ENCODE data around the gene RGS9.
"Not testable (repeated sequence)": the region's sequence is repeated elsewhere in the genome, so short reads cannot be mapped to it uniquely, and the experiment has no call there.

The RGS9 gene

DNA sequence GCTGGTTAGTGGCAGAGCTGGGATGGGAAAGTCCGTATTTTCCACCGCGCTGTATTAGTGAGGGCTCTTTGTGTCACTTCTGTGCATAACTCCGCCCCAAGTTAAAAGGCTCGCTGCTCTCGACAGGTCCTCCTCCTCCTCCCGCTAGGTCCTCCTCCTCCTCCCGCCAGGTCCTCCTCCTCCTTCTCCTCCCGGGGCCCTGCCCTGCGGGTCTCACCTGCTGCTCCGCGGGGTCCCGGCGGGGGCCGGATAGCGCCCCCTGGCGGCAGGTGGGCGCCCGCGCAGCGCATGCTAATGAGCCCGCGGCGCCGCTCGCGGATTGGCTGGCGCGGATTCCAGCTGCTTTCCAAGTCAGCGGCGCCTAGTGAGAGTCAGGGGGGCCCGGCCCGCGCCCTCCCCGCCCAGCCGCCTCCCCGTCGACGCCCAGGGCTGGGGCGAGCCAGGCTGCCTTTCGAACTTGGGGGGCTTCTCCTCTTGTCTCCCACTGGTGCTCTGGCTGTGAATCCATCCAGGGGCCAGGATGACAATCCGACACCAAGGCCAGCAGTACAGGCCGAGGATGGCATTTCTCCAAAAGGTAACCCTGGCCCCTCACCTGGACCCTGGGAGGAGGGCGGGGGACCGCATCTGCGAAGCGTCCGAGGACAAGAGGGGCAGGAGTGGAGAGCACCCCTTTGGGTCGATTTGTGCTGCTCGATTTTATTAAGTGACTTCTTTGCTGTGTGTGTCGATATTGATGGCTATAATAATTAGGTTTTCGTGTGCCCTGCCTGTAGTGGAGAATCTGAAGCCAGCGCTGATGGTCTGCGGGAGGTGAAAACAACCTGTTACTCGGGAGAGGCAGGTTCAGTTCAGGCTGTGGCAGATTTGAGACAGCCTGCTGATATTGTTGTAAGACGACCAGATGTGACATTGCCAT lies at the start of gene RGS9:
Gene RGS9, plus strand, starts transcription at position 350 of the 919 bp plus-strand sequence. Its CDS starts 171 bp downstream, at position 521.
- peak; percentile 92 for DNase-seq (ENCODE audit: low spot score)

DNA sequence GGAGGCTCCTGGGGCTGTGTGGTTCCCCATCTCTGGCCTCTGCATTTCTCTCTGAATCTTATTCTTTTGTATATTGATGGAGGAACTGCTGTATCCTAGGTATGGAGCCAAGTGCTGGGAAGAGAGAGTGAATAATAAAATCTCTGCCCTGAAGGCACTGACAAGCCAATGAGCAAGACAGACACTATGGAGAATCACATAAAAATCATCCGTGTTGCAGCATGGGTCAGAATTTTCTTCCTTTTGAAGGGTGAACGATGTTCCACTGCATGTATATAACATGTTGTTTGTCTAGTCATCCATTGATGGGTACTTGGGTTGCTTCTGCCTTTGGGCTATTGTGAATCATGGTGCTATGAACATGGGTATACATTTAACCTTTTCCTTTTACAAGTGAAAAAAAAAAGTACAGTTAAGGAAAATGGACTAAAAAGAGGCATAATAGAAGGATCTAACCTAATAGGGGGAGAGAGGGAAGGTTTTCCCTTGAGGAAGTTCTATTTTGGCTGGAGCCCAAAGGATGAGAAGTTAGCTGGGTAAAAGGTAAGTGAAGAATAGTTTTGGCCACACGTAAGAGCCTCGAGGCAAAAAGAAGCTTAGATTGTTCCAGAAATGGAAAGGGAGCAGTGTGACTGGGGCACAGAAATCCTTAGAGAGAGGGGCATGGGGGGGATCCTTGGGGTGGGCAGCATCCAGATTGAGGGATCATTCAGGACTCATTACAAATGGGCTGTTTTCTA lies 48.4 kb upstream of the RGS9 start:
- DNase-seq (ENCODE audit: low spot score): no peak

DNA sequence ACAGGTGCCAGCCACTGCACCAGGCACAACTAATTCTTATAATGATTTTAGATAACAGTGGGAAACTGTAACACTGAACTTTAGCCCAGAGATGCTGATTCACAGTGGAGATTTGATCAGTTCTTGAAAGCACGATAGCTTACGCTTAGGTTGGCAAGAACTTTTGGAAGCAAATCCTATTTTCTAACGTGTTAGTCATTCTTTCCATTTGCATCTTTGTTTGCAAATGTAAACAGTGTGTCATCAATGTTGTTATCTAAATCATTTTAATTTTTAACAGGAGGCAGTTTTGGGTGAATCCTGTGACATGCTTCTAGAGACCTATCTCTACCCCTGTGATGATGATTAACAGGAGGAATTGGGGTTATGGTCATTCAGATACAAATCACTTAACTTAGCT lies 44.9 kb upstream of the RGS9 start:
- peak; percentile 15 for DNase-seq (ENCODE audit: low spot score)

DNA sequence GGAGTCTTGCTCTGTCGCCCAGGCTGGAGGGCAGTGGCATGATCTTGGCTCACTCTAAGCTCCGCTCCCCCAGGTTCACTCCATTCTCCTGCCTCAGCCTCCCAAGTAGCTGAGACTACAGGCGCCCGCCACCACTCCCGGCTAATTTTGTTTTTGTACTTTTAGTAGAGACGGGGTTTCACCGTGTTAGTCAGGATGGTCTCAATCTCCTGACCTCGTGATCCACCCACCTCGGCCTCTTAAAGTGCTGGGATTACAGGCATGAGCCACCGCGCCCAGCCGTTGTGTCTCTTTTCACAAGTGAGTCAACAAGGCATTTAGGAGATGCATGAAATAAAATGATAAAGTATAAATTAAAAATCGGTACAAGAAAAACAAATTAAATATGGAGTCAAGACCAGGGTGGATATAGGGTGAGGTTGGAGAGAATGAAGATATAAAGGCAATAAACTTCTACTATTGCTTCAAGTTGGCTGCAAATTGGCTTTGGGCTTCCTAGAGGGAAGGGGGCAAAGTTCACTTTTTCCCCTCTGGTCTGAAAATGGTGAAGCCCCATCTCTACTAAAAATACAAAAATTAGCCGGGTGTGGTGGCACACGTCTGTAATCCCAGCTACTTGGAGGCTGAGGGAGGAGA lies 44.3 kb upstream of the RGS9 start:
- DNase-seq (ENCODE audit: low spot score): not testable (repeated sequence)

DNA sequence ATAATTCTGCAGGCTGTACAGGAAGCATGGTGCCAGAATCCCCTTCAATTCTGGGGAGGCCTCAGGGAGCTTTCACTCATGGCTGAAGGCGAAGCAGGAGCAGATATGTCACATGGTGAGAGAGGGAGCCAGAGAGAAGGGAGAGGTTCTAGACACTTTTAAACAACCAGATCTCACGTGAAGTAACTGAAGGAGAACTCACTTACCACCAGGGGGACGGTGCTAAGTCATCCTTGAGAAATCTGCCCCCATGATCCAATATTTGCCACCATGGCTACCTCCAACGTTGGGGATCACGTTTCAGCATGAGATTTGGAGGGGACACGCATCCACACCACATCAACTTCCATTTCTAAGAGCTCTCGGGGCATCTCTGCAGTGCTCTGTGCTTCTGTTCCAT lies 43.2 kb upstream of the RGS9 start:
- DNase-seq (ENCODE audit: low spot score): no peak

DNA sequence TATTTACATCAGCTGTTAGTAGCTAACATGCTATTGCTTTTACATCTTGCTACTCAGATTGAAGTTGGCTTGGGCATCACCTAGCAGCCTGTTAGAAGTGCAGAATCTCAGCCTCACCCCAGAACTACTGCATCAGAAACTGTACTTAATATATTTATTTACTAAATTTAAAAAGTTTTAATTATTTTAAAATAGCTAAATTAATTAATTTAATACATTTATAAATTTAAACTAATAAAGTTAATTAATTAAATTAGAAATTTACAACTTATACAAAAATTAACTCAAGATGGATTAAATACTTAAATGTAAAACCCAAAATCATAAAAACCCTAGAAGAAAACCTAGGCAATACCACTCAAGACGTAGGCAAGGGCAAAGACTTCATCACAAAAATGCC lies 41.7 kb upstream of the RGS9 start:
- DNase-seq (ENCODE audit: low spot score): no peak

DNA sequence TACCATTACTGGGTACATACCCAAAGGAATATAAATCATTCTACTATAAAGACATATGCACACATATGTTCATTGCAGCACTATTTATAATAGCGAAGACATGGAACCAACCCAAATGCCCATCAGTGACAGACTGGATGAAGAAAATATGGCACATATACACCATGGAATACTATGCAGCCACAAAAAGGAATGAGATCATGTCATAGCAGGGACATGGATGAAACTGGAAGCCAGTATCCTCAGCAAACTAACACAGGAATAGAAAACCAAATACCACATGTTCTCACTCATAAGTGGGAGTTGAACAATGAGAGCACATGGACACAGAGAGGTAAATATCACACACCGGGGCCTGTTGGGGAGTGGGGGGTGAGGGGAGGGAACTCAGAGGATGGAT lies 40.8 kb upstream of the RGS9 start:
- not testable (repeated sequence) for DNase-seq (ENCODE audit: low spot score)

DNA sequence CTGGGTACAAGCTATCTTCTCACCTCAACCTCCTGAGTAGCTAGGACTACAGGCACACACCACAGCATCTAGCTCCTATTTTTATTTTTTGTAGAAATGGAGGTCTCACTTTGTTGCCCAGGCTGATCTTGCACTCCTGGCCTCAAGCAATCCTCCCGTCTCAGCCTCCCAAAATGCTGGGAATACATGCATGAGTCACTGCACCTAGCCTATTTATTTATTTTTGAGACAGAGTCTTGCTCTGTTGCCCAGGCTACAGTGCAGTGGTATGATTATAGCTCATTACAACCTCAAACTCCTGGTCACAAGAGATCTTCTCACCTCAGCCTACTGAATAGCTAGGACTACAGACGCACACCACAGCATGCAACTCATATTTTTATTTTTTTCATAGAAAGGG lies 40.1 kb upstream of the RGS9 start:
- no peak for DNase-seq (ENCODE audit: low spot score)

DNA sequence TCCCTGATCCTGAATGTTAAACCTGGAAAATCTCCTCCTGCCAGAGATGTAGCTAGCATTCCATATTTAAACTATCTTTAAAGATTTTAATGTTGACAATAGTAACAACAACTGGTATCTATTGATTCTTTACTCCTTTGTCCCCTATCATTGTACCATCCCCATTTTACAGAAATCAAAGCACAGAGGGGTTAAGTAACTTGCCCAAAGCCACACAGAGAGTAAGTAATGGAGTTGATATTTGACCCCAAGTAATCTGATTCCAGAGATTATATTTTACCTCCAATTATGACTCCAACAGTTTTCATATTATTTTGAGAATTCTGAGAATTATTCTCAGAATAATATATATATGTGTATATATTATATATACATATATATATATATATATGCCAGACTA lies 37.7 kb upstream of the RGS9 start:
- no peak for DNase-seq (ENCODE audit: low spot score)

DNA sequence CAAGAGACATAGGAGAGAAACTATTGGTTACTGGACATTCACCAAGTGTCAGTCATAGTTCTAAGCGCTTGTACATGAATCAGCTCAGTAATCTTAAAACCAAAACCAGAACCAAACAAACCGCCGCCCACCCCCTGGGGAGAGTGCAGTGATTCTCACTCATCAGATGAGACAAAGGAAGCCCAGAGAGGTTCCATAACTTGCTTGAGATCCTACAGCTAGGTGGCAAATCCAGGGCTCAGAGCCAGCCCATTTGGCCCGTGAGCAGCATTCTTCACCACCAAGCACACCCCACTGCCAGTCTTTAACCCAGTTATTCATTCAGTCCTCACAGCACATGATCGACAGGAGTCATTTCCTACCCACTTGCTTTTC lies 37.2 kb upstream of the RGS9 start:
- peak; percentile 55 for DNase-seq (ENCODE audit: low spot score)

DNA sequence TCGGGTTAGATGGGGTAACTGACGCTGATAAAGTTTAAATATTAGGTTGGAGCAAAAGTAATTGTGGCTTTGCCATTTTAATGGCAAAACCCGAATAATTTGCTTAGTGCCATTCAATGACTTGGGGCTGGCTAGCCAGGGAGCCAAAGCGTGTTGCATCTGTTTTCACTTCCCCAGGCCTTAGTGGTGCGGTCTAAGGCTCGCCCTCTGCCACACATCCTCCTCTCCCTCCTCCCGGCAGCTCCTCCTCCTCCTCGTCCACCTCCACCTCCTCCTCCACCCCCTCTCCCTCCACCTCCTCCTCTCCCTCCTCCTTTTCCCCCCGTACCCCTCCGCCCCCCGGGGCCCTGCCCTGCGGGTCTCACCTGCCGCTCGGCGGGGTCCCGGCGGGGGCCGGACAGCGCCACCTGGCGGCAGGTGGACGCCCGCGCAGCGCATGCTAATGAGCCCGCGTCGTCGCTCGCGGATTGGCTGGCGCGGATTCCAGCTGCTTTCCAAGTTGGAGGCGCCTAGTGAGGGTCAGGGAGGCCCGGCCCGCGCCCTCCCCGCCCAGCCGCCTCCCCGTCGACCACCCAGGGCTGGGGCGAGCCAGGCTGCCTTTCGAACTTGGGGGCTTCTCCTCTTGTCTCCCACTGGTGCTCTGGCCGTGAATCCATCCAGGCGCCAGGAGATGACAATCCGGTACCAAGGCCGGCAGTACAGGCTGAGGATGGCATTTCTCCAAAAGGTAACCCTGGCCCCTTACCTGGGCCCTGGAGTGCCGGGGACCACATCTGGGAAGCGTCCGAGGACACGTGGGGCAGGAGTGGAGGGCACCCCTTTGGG lies 36.6 kb upstream of the RGS9 start:
- peak; percentile 85 for DNase-seq (ENCODE audit: low spot score)

DNA sequence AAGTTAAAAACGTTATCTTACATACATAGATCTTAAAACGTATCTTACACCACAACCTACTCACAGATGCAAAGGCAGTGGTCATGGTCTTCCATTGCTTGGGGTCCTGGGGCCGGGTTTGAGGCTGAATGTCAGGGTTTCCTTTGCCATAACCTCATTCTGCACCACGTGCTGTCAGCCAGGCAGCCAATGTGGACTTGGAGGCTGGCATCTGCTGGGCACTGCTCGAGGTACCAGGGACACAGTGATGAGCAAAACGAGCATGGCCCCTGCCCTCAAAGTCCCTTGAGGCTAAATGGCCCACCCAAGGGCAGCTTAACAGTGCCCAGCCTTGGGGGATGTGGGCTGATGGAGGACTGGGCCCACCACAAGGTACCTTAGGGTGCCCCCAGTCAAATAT lies 35.8 kb upstream of the RGS9 start:
- no peak for DNase-seq (ENCODE audit: low spot score)

DNA sequence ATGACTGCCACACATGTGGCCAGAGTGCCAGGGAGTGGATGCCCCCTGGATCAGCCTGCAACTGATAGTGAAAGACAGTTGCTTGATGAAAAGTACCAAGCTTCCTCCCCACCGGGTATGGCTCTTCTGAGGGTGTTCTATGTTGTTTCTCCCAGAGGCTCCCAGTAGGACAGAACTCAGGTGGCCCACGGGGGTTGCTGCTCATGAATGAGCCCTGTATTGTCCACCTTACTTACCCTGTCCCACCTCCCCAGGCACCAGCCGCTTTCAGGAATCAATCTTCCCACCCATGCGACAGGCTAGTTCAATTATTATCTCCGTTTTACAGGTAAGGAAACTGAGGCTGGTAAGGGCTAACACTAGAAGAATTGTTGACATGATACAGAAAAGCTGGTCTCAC lies 34.9 kb upstream of the RGS9 start:
- DNase-seq (ENCODE audit: low spot score): no peak

DNA sequence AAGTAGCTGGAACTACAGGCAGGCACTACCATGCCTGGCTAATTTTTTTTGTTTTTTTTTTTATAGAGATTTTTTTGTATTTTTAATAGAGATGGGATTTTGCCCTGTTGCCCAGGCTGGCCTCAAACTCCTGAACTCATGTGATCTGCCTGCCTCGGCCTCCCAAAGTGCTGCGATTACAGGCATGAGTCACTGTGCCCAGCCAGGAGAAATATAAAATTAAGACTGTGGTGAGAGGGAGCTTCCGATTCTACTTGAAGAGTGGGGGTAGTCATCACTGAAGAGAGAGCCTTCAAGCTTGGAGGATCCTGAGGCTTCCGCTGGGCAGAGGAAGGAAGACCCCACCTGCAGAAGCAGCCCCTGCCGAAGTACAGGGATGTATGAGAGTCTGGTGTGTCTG lies 34.4 kb upstream of the RGS9 start:
- DNase-seq (ENCODE audit: low spot score): no peak

DNA sequence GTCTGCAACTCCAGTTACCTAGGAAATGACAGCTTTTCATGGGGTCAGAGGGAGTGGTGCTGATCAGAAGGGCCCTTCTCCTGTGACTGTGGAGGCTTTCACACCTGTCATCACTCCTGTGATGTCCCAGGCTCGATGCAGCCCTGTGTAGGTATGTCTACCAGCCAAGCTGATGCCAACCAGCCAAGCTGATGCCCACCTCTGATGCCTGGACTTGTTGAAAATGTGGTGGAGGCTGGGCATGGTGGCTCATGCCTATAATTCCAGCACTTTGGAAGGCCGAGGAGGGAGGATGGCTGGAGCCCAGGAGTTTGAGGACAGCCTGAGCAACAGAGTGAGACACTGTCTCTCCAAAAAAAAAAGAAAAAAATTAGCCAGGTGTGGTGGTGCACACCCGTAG lies 33.7 kb upstream of the RGS9 start:
- DNase-seq (ENCODE audit: low spot score): no peak

DNA sequence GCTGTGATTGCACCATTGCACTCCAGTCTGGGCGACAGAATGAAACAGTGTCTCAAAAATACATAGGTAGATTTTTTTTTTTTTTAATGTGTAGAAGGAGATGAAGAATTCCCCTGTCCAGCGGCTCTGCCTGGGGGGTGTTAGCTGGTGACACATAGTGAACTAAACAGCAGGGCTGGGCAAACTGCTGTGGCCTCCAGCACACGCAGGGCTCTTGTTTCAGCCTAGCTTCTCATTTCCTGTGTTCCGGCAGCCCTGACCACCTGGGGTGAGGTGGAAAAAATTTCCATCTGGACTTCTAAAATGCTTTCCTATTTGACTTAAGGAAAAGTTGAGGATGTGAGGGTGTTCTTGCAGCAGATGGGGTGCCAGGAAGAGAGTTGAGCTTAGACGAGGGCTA lies 33.3 kb upstream of the RGS9 start:
- DNase-seq (ENCODE audit: low spot score): no peak

DNA sequence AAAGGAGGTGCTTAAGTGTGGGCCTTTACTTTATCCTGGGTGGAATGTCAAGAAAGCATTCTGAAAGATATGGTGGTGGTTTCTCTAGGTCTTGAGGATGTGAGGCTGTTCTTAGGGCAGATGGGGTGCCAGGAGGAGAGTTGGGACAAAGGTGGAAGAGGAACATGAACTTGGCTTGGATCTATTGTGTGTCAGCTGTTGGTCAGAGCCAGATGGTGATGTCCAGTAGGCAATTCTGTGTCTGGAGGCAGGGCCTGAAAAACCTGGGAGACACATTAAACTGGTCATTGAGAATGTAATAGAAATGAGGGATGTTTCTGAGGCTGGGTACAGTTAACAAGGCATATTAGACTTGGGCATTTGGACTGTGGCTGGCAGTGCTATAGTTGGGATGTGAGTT lies 32.6 kb upstream of the RGS9 start:
- no peak for DNase-seq (ENCODE audit: low spot score)

DNA sequence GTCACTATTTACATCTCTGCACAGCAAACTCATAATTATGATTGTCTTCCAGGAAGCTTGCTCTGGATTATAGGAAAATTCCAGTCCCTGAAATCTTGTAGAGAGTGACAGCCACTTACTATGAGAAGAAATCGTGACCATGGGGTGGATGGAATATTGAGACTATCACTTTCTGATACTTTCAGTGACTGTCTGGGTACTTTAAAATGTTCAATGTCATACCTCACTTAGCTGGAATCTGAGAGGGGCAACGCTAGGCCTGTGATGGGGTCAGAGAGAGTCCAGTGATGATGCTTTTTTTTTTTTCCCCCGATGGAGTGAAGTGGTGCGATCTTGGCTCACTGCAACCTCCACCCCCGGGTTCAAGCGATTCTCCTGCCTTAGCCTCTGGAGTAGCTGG lies 32.2 kb upstream of the RGS9 start:
- no peak for DNase-seq (ENCODE audit: low spot score)

DNA sequence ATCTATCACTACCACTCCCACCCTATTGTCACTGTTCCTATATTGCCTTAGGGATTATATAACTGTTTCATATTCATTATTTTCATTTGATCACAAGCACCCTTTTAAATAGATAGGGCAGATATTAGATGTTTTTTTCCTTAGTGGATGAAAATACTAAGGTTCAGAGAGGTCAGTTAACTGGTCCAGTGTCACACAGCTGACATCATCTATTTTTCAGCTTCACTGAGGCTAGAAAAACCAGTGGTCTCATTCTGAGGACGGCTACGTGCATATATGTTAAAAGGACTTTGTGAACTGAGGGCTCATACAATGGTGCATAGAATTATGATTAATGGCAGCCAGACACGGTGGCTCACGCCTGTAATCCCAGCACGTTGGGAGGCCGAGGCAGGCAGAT lies 29.0 kb upstream of the RGS9 start:
- no peak for DNase-seq (ENCODE audit: low spot score)

DNA sequence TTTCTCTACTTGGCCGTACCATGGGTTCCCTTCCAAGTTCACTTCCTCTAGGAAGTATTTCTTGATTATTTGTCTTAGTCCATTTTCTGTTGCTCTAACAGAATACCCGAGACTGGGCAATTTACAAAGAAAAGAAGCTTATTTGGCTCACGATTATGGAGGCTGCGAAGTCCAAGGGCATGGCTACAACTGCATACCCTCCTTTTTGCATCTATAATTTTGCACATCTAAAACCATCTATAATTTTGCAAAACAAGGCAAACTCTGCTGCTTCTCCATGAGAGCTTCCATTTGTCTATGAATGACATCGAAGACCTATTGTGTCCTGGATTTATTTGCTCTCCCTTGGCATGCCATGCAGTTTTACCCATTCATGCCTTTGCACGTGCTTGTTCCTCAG lies 27.6 kb upstream of the RGS9 start:
- DNase-seq (ENCODE audit: low spot score): no peak

DNA sequence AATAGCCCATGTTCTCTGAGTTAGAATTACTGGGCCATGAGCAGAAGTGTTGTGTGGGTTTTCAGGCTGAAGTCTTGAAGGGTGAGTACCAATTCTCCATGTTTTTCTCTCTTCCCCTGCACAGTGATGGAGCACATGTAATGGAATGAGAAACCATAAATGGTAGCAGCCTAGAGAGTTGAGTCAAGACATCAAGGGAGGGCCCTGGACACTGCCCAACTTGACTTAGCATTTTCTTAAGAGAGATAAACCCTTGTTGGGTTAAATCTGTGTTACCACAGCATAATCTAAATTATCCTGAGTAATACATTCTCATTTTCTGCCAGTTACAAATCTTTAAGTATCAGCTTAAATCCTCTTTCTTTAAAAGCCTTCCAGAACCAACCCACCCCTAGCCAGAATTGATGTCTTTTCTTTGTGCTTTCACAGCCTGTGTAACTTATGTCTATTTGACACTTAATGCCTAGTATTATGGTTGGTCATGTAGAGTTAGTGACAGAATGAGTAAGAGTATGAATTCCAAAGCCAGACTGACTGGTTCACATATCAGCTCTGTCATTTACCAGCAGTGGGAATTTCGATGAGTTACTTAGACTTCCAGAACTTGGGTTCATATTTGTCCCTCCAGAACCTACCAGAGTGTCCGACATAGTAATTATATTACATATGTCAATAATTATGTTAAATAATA lies 27.0 kb upstream of the RGS9 start:
- DNase-seq (ENCODE audit: low spot score): no peak

DNA sequence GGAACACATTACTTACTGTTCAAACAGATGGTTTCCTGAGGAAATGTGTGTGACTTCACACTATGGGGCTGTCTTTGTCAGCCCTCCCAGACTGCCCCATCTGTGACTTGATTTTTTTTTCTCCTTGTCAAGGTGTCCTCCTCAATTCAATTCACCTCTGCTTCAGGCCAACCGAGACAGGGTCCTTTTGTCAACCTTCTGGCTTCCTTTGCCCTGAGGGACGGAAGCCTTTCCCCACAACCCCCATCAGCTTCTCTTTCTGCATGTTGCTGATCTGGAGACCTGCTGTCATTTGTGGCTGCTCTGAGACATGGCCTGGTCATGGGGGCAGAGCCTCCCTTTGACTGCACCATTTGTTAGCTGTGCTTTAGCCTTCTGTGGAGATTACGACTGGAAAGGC lies 21.3 kb upstream of the RGS9 start:
- no peak for DNase-seq (ENCODE audit: low spot score)
